ENCODE data around the gene MUSTN1. TPM values are rescaled to one million over a fixed set of nuclear protein-coding genes. Genes with fewer than 3 reads are reported as not detected.

Gene MUSTN1
- total RNA-seq, 1 donor from 2014 or later, result not detected

GRCh38 chr3:52791928-52792327, 42.9 kb downstream of the MUSTN1 start:
- H3K36me3 Mint-ChIP-seq (ENCODE audit: low read depth, unreplicated experiment), result no peaks in the 10 kb centered on the region
- no peak overlapping the region for H3K4me3 ChIP-seq (ENCODE audit: insufficient read depth, low read depth, low read length)
- H3K36me3 ChIP-seq (ENCODE audit: insufficient read depth, low read length), result no peaks in the 10 kb centered on the region
- H3K4me1 ChIP-seq (ENCODE audit: insufficient read depth, low read length), result no peaks in the 10 kb centered on the region
- no peaks in the 10 kb centered on the region for H3K79me2 ChIP-seq (ENCODE audit: insufficient read depth, low read length)
- H3K27me3 ChIP-seq (ENCODE audit: insufficient read depth, low read length), result no peaks in the 10 kb centered on the region
- no peaks in the 10 kb centered on the region for H3K9me3 ChIP-seq (ENCODE audit: insufficient read depth, low read depth, low read length)
- H2AFZ ChIP-seq (ENCODE audit: low read depth, low read length), result no peak overlapping the region
- no peak overlapping the region for H3K4me2 ChIP-seq (ENCODE audit: low read length)
- no peaks in the 10 kb centered on the region for H4K20me1 ChIP-seq (ENCODE audit: insufficient read depth, low read length)
- TF ChIP-seq CTCF (IDR thresholded peaks at IDR 0.05; ENCODE audit: insufficient read depth, low read depth, low read length) (no peak), EZH2 (IDR thresholded peaks at IDR 0.05; ENCODE audit: insufficient read depth, low read length) (no peak)
- peaks cover 36% of the 10 kb centered on the region for H3K27me3 Mint-ChIP-seq (ENCODE audit: low read depth, unreplicated experiment)
- DNase-seq (ENCODE audit: low read depth), result no peak
- H3K4me3 Mint-ChIP-seq (ENCODE audit: unreplicated experiment), result no peak overlapping the region
- no peak overlapping the region for H3K9ac ChIP-seq (ENCODE audit: low read length)
- no peak for FAIRE-seq
- H3K27ac ChIP-seq (ENCODE audit: low read depth, low read length), result no peak overlapping the region
- H3K27ac Mint-ChIP-seq (ENCODE audit: unreplicated experiment), result no peak overlapping the region
- peaks cover 5% of the 10 kb centered on the region for H3K4me1 Mint-ChIP-seq (ENCODE audit: low read depth, unreplicated experiment)
- H3K9me3 Mint-ChIP-seq (ENCODE audit: unreplicated experiment), result peaks cover 3% of the 10 kb centered on the region

GRCh38 chr3:52791366-52791765, 43.5 kb downstream of the MUSTN1 start:
- no peaks in the 10 kb centered on the region for H3K4me1 ChIP-seq (ENCODE audit: insufficient read depth, low read length)
- Mint-ChIP-seq H3K36me3 (ENCODE audit: low read depth, unreplicated experiment) (no peaks in the 10 kb centered on the region), H3K27me3 (ENCODE audit: low read depth, unreplicated experiment) (peaks cover 36% of the 10 kb centered on the region), H3K9me3 (ENCODE audit: unreplicated experiment) (peaks cover under 1% of the 10 kb centered on the region), H3K4me1 (ENCODE audit: low read depth, unreplicated experiment) (peaks cover 5% of the 10 kb centered on the region), H3K4me3 (ENCODE audit: unreplicated experiment) (no peak overlapping the region), H3K27ac (ENCODE audit: unreplicated experiment) (no peak overlapping the region)
- no peak overlapping the region for H3K9ac ChIP-seq (ENCODE audit: low read length)
- H3K27ac ChIP-seq (ENCODE audit: low read depth, low read length), result no peak overlapping the region
- H2AFZ ChIP-seq (ENCODE audit: low read depth, low read length), result no peak overlapping the region
- H3K9me3 ChIP-seq (ENCODE audit: insufficient read depth, low read depth, low read length), result no peaks in the 10 kb centered on the region
- TF ChIP-seq EZH2 (IDR thresholded peaks at IDR 0.05; ENCODE audit: insufficient read depth, low read length) (no peak), CTCF (IDR thresholded peaks at IDR 0.05; ENCODE audit: insufficient read depth, low read depth, low read length) (no peak)
- DNase-seq (ENCODE audit: low read depth) (no peak), FAIRE-seq (no peak)
- no peak overlapping the region for H3K4me3 ChIP-seq (ENCODE audit: insufficient read depth, low read depth, low read length)
- H3K79me2 ChIP-seq (ENCODE audit: insufficient read depth, low read length), result no peaks in the 10 kb centered on the region
- no peaks in the 10 kb centered on the region for H4K20me1 ChIP-seq (ENCODE audit: insufficient read depth, low read length)
- no peaks in the 10 kb centered on the region for H3K27me3 ChIP-seq (ENCODE audit: insufficient read depth, low read length)
- no peaks in the 10 kb centered on the region for H3K36me3 ChIP-seq (ENCODE audit: insufficient read depth, low read length)
- H3K4me2 ChIP-seq (ENCODE audit: low read length), result no peak overlapping the region

- Histone ChIP-seq H3K9me3 (ENCODE audit: insufficient read depth, low read depth, low read length) (no peaks in the 10 kb centered on the region), H3K9ac (ENCODE audit: low read length) (no peak overlapping the region), H3K27me3 (ENCODE audit: insufficient read depth, low read length) (no peaks in the 10 kb centered on the region), H3K79me2 (ENCODE audit: insufficient read depth, low read length) (no peaks in the 10 kb centered on the region), H4K20me1 (ENCODE audit: insufficient read depth, low read length) (no peaks in the 10 kb centered on the region), H3K27ac (ENCODE audit: low read depth, low read length) (no peak overlapping the region), H3K4me2 (ENCODE audit: low read length) (no peak overlapping the region), H3K36me3 (ENCODE audit: insufficient read depth, low read length) (no peaks in the 10 kb centered on the region), H3K4me1 (ENCODE audit: insufficient read depth, low read length) (no peaks in the 10 kb centered on the region), H3K4me3 (ENCODE audit: insufficient read depth, low read depth, low read length) (no peak overlapping the region), H2AFZ (ENCODE audit: low read depth, low read length) (no peak overlapping the region)
- peaks cover 5% of the 10 kb centered on the region for H3K4me1 Mint-ChIP-seq (ENCODE audit: low read depth, unreplicated experiment)
- H3K4me3 Mint-ChIP-seq (ENCODE audit: unreplicated experiment), result no peak overlapping the region
- FAIRE-seq (no peak), DNase-seq (ENCODE audit: low read depth) (no peak)
- no peaks in the 10 kb centered on the region for H3K9me3 Mint-ChIP-seq (ENCODE audit: unreplicated experiment)
- TF ChIP-seq EZH2 (IDR thresholded peaks at IDR 0.05; ENCODE audit: insufficient read depth, low read length) (no peak), CTCF (IDR thresholded peaks at IDR 0.05; ENCODE audit: insufficient read depth, low read depth, low read length) (no peak)
- H3K27ac Mint-ChIP-seq (ENCODE audit: unreplicated experiment), result no peak overlapping the region
- H3K36me3 Mint-ChIP-seq (ENCODE audit: low read depth, unreplicated experiment), result no peaks in the 10 kb centered on the region
- peaks cover 33% of the 10 kb centered on the region for H3K27me3 Mint-ChIP-seq (ENCODE audit: low read depth, unreplicated experiment)
Observed at GRCh38 chr3:52790741-52791140, 44.1 kb downstream of the MUSTN1 start.
